Activated T-cell treated with anti-CD3 and anti-CD28 coated beads, Interleukin-2, amount 50 U/mL, for 72 hours (primary cell): ENCODE results near the gene VIPAS39. TPM values are rescaled to one million over a fixed set of nuclear protein-coding genes. Genes with fewer than 3 reads are reported as not detected.
"Not testable (repeated sequence)": the region's sequence is repeated elsewhere in the genome, so short reads cannot be mapped to it uniquely, and the experiment has no call there.

ENCODE experiments used
- ATAC-seq, 2 donors: fragments of 150-1000 bp; cut with Tn5 transposase; replicated peaks in 1 of 2; 2 replicates each; pipeline ENCODE4 v1.10.0; 2021; ENCODE audit warnings: moderate library complexity in 2 of 2, mild to moderate bottlenecking in 1 of 2
- DNase-seq, 2 donors: peaks; one replicate each; pipeline ENCODE4 v3.0.0; 2021 to 2022; ENCODE audit warnings: mixed read lengths in 1 of 2
- H3K27ac Mint-ChIP-seq: one replicate; pipeline ENCODE4 v1.8.0; 2022; ENCODE audit warnings: mild to moderate bottlenecking, moderate library complexity, mixed read lengths
- H3K27me3 Mint-ChIP-seq: one replicate; pipeline ENCODE4 v1.8.0; 2022; ENCODE audit warnings: low read depth, mixed read lengths
- H3K36me3 Mint-ChIP-seq, 2 donors: one replicate each; pipeline ENCODE4 v1.8.0; 2022; ENCODE audit warnings: mixed read lengths in 2 of 2, mild to moderate bottlenecking in 1 of 2; ENCODE audit not compliant: insufficient read depth in 2 of 2
- H3K4me1 Mint-ChIP-seq: one replicate; pipeline ENCODE4 v1.8.0; 2022; ENCODE audit warnings: low read depth, mixed read lengths
- H3K4me3 Mint-ChIP-seq, 2 donors: one replicate each; pipeline ENCODE4 v1.8.0; 2022; ENCODE audit warnings: mild to moderate bottlenecking in 2 of 2, mixed read lengths in 2 of 2, moderate library complexity in 2 of 2
- H3K9me3 Mint-ChIP-seq, 2 donors: one replicate each; pipeline ENCODE4 v1.8.0; 2022; ENCODE audit warnings: mixed read lengths in 2 of 2
- total RNA-seq, 2 donors: library from RNA; stranded (reverse); gene quantifications; one replicate each; pipeline ENCODE4 v1.2.3, GENCODE V29; 2022

VIPAS39 gene
- total RNA-seq, 2 donors from 2014 or later, result 18.9 to 25.5 TPM

DNA sequence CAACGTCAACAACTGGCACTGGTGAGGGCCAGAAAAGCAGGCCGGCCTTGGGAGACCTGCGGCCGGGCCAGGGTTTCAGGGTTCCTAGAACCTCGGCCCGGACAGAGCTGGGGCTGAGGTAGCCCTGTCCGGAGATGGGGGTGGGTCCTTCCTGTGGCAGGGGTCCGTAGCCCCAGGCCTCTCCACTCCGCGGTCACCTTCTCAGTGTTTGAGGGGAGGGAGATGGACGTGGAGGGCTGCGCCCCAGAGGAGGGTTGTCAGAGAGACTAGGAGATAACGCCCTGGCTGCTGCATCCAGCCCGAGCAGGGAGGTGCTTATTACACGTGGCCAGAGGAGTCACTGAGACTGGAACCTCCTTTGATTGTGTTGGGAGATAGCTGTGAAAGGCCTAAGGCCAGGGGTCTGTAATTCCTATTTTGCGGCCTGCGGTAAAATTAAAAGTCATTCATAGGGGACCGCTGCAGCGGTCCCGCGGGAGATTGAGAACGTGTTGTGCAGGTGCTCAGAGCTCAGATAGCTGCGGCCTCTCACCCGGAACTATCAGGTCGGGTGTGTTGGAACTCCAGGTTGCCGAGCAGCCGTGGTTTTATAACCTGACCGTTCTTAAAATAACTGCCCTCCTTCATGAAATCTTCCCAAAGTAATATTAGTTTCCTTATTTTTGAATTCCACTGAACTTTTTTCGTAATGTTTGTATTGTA lies 999 bp upstream of the VIPAS39 start:
- Mint-ChIP-seq H3K27me3 (no peaks in the 10 kb centered on the region), H3K4me1 (peaks cover 42% of the 10 kb centered on the region), H3K4me3 (peak overlapping the region; percentile 97 to 100), H3K27ac (peak overlapping the region; percentile 100), H3K9me3 (no peaks in the 10 kb centered on the region), H3K36me3 (peaks cover 19 to 33% of the 10 kb centered on the region in 2 donors)
- ATAC-seq (peak; percentile 13 to 14), DNase-seq (peak; percentile 34 to 40)

DNA sequence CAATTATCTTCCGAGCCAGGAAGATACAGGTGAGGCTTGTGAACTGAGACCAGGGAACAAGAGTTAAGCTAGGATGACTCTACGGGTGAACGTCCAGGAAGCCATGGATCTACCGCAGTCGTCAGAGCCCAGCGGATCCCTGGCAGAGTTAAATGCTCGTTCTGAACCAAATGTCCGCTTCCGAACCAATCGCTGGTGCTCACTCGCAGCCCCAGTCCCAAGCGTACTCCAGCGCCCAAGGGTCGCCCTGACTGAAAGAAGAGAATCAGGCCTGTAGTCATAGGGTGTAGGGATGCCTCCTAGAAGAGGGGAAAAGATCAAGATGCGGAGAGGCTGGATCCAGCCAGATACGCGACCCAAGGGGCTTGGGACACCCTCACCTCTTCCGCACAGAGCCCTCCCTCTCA lies 283 bp downstream of the VIPAS39 start:
- DNase-seq, result no peak
- H3K4me3 Mint-ChIP-seq, result peak overlapping the region; percentile 97 to 100
- peak overlapping the region; percentile 100 for H3K27ac Mint-ChIP-seq
- H3K36me3 Mint-ChIP-seq, result peaks cover 19 to 34% of the 10 kb centered on the region in 2 donors
- H3K4me1 Mint-ChIP-seq, result peaks cover 42% of the 10 kb centered on the region
- H3K27me3 Mint-ChIP-seq, result no peaks in the 10 kb centered on the region
- no peak for ATAC-seq
- H3K9me3 Mint-ChIP-seq, result no peaks in the 10 kb centered on the region

DNA sequence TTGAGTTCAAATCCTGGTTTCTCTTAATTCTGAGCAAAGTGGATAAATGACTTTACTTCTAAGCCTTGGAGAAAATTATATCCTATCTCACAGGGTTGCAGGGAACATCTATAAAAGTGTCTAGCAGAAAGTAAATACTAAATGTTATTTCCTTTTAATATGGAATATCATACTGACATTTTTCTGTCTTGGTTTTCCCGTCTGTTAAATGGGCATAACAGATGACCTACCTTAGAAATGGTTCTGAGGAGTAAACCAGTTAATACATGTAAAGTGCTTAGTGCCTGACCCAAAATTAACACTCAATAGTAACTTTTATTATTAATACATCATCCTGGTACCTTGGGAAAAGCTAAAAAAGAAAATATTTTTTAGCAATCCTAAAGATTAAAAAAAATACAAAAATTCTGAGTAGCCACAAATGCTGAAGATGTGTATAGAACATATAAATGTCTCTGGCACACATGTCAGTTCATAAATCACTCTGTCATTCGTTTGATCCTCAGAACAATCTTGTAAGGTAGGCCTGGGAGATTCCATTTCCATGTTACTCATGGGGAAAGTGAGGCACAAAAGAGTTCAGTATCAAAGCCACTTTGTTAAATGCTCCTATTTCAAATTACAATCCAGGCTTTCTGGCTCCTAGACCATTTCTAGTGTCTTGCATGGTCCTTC lies 1.3 kb downstream of the VIPAS39 start:
- no peaks in the 10 kb centered on the region for H3K27me3 Mint-ChIP-seq
- H3K27ac Mint-ChIP-seq, result peak overlapping the region; percentile 100
- ATAC-seq, result no peak
- H3K9me3 Mint-ChIP-seq, result no peaks in the 10 kb centered on the region
- peak overlapping the region; percentile 97 to 100 for H3K4me3 Mint-ChIP-seq
- H3K36me3 Mint-ChIP-seq, result peaks cover 13 to 30% of the 10 kb centered on the region in 2 donors
- DNase-seq, result no peak
- peaks cover 33% of the 10 kb centered on the region for H3K4me1 Mint-ChIP-seq

DNA sequence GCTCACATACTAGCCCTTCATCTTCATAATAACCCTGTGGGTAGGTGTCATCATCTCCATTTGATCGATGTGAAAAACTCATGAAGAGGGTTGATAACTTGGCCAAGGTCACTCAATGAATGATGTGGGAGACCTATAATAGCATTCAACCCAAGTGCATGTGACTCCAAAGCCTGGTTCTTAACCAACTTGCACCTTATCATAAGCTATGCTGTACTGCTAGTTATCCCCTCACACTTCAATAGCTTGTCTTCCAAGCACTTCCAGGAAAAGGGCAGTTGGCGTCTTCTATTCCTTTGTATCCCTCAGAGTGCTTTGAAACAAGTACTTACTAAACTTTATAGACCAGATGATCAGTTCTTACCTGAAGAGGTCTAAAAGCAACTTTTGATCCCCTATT lies 15.2 kb downstream of the VIPAS39 start:
- DNase-seq (no peak), ATAC-seq (no peak)
- no peaks in the 10 kb centered on the region for H3K9me3 Mint-ChIP-seq
- H3K27ac Mint-ChIP-seq, result no peak overlapping the region
- no peaks in the 10 kb centered on the region for H3K4me1 Mint-ChIP-seq
- peaks cover 3 to 7% of the 10 kb centered on the region in 2 donors for H3K36me3 Mint-ChIP-seq
- H3K27me3 Mint-ChIP-seq, result no peaks in the 10 kb centered on the region
- H3K4me3 Mint-ChIP-seq, result no peak overlapping the region

DNA sequence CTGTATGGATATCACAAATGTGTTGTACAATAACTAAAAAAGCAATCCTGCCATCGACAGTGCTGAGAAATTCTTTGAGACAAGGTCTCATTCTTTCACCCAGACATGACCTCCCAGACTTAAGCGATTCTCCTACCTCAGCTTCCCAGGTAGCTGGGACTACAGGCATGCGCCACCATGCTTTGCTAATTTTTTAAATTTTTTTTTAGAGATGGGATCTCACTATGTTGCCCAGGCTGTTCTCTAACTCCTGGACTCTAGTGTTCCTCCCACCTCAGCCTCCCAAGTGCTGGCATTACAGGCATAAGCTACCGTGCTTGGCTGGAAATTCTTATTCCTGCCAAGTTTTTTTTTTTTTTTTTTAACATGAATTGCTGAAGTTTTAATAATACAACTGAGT lies 17.5 kb downstream of the VIPAS39 start:
- Mint-ChIP-seq H3K4me3 (no peak overlapping the region), H3K27me3 (no peaks in the 10 kb centered on the region), H3K36me3 (peaks cover 5 to 9% of the 10 kb centered on the region in 2 donors), H3K9me3 (no peaks in the 10 kb centered on the region), H3K27ac (no peak overlapping the region), H3K4me1 (no peaks in the 10 kb centered on the region)
- DNase-seq (no peak), ATAC-seq (no peak)

DNA sequence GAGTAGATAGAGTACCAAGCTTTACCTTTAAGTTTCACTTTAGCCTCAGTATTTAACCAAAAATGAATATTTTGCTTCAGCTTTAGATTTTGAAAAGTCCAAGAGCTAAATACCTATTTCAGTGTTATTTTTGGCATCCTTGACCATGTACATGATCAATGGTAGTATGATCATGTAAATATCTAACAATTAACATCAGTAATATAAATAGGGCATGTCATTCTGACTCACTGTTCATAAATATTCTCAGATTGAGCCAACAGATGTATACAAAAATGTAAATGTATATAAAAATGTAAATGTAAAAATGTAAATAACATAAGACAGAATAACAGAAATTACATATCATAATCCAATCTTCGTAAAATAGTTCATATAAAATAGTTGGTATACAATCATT lies 18.8 kb downstream of the VIPAS39 start:
- H3K36me3 Mint-ChIP-seq, result peaks cover 5 to 13% of the 10 kb centered on the region in 2 donors
- no peaks in the 10 kb centered on the region for H3K9me3 Mint-ChIP-seq
- ATAC-seq (no peak), DNase-seq (no peak)
- no peaks in the 10 kb centered on the region for H3K4me1 Mint-ChIP-seq
- H3K27ac Mint-ChIP-seq, result no peak overlapping the region
- no peaks in the 10 kb centered on the region for H3K27me3 Mint-ChIP-seq
- no peak overlapping the region for H3K4me3 Mint-ChIP-seq

DNA sequence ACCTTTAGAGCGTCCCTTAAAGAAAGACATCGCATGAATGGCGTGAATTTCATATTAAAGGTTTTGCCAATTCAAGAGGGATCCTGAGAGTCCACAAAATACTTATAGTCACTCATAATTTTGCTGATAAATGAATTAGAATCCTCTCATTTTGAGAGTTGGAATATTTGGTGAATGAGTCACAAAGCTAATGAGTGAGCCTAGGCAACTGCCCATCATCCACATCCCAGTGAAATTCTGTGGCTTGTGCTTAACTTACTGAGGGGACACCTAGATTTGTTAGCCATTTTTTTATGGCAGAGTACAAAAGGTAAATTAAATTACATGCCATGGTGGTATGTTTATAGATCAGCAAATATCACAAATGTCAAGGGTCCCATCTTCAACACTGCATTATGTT lies 21.4 kb downstream of the VIPAS39 start:
- Mint-ChIP-seq H3K27me3 (no peaks in the 10 kb centered on the region), H3K27ac (no peak overlapping the region), H3K4me3 (no peak overlapping the region), H3K36me3 (peaks cover 3 to 10% of the 10 kb centered on the region in 2 donors), H3K4me1 (no peaks in the 10 kb centered on the region), H3K9me3 (no peaks in the 10 kb centered on the region)
- DNase-seq, result no peak
- ATAC-seq, result no peak

DNA sequence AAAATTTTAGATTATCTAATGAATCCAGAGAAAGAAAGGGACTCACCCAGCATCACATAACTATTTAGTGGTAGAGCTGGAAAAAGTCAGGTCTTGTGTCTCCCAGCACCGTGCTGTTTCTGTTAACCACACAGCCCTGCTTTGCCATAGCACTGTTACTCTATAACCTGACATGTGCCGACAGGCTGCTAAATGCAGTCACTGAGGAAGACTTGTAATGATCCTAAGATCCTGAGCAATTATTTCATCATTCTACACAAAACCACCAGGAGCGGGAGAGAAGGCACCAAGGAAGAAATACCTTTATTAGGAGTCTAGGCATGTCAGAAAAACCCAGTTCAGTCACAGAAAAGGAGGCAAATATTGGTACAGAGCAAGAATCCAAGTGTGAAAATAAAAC lies 31.0 kb downstream of the VIPAS39 start:
- H3K27me3 Mint-ChIP-seq, result no peaks in the 10 kb centered on the region
- no peak overlapping the region for H3K27ac Mint-ChIP-seq
- peaks cover 15 to 34% of the 10 kb centered on the region in 2 donors for H3K36me3 Mint-ChIP-seq
- peaks cover 0 to 2% of the 10 kb centered on the region in 2 donors for H3K9me3 Mint-ChIP-seq
- no peak overlapping the region for H3K4me3 Mint-ChIP-seq
- H3K4me1 Mint-ChIP-seq, result no peaks in the 10 kb centered on the region
- ATAC-seq (no peak), DNase-seq (no peak)

DNA sequence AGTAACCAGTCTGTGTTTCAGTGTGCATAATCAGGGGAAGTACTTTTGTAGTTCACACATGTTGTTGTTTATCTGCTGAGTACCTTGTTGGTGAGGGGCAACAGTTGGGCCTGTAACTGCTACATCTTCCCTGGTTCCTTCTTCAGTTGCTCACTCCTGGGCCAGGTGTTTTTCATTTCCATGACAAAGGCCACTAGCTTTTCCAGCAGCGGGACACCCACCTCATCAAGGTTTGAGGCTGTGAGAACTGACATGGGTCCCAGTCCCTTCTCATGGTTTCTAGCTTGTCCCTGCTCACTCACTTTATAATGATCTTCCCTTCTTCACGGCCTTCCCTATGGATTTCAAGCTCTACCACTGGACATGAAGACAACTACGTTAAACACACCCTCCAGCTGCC lies 32.5 kb downstream of the VIPAS39 start:
- H3K4me1 Mint-ChIP-seq, result no peaks in the 10 kb centered on the region
- peaks cover 2 to 5% of the 10 kb centered on the region in 2 donors for H3K9me3 Mint-ChIP-seq
- DNase-seq, result no peak
- peaks cover 18 to 34% of the 10 kb centered on the region in 2 donors for H3K36me3 Mint-ChIP-seq
- H3K4me3 Mint-ChIP-seq, result no peak overlapping the region
- no peak for ATAC-seq
- no peak overlapping the region for H3K27ac Mint-ChIP-seq
- H3K27me3 Mint-ChIP-seq, result no peaks in the 10 kb centered on the region

DNA sequence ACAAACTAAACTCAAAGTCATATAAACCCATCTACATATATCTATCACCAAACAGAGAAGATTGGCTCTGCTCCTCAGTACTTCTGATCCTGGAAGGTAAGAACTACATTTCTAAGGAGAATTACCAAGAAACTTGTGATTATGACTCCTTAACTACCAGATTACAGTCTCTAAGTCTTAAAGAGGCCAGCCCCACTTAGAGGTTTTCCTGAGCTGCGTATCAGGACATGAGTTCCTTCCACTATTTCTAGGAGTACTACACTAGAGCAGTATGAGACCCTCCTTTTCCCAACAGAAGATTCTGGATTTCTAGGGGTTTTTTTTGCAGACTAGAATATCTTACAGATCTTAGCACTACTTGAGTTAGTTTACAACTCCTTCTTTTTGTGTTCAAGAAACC lies 34.0 kb downstream of the VIPAS39 start, which contains the start of gene NOXRED1:
Gene NOXRED1, minus strand, starts transcription at position 101 of the 400 bp plus-strand sequence. CDS start 634 bp downstream, outside the sequence.
- no peaks in the 10 kb centered on the region for H3K4me1 Mint-ChIP-seq
- H3K4me3 Mint-ChIP-seq, result no peak within 1 kb of the TSS
- no peak within 1 kb of the TSS for H3K27ac Mint-ChIP-seq
- H3K36me3 Mint-ChIP-seq, result peaks cover 21 to 38% of the 10 kb centered on the region in 2 donors
- no peak for DNase-seq
- H3K27me3 Mint-ChIP-seq, result no peaks in the 10 kb centered on the region
- H3K9me3 Mint-ChIP-seq, result peaks cover 5 to 8% of the 10 kb centered on the region in 2 donors
- ATAC-seq, result no peak

DNA sequence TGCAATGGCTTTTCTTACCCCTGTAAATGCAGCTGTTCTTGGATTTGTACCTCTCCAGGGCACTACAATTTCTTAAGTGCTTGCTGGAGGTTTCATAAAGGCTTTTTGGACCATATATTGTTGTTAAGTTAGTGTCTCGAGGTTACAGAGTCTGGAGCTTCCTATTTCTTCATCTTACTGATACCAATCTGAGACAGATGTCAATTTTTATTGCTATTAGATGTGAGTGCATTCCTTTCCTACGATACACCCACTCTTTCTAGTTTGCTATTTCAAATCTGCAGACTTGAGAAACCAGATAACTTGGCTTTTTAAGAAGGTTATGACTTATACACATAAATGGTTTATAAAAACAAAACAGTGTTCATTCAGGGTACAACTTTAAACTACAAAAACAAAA lies 36.2 kb downstream of the VIPAS39 start:
- ATAC-seq (no peak), DNase-seq (no peak)
- peaks cover 17 to 28% of the 10 kb centered on the region in 2 donors for H3K36me3 Mint-ChIP-seq
- no peaks in the 10 kb centered on the region for H3K4me1 Mint-ChIP-seq
- no peaks in the 10 kb centered on the region for H3K27me3 Mint-ChIP-seq
- peaks cover 8 to 11% of the 10 kb centered on the region in 2 donors for H3K9me3 Mint-ChIP-seq
- no peak overlapping the region for H3K27ac Mint-ChIP-seq
- H3K4me3 Mint-ChIP-seq, result no peak overlapping the region

DNA sequence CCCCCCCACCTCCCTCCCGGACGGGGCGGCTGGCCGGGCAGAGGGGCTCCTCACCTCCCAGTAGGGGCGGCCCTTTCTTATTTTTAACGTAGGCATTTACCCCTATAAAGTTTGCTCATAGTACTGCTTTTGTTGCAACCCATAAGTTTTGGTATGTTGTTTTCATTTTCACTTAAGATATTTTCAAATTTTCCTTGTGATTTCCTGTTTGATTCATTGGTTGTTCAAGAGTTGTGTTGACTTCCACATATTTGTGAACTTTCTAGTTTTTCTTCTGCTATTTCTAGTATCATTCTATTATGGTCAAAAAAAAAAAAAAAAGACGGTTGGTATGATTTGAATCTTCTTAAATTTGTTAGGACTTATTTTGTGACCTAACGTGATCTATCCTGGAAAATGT lies 40.6 kb downstream of the VIPAS39 start:
- ATAC-seq, result no peak
- Mint-ChIP-seq H3K4me3 (no peak overlapping the region), H3K9me3 (peaks cover 8 to 11% of the 10 kb centered on the region in 2 donors), H3K27me3 (no peaks in the 10 kb centered on the region), H3K36me3 (peaks cover 9 to 13% of the 10 kb centered on the region in 2 donors), H3K27ac (no peak overlapping the region), H3K4me1 (no peaks in the 10 kb centered on the region)
- DNase-seq, result no peak

DNA sequence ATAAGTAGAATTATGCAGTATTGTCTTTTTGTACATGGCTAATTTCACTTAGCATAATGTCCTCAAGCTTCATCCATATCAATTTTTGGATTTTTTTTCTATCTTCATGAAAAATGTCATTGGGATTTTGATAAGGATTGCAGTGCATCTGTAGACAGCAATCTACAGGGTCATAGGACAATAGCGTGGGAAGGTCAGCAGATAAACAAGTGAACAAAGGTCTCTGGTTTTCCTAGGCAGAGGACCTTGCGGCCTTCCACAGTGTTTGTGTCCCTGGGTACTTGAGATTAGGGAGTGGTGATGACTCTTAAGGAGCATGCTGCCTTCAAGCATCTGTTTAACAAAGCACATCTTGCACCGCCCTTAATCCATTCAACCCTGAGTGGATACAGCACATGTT lies 41.3 kb downstream of the VIPAS39 start:
- not testable (repeated sequence) for H3K4me1 Mint-ChIP-seq, H3K9me3 Mint-ChIP-seq, DNase-seq, ATAC-seq, H3K4me3 Mint-ChIP-seq, H3K27ac Mint-ChIP-seq, H3K27me3 Mint-ChIP-seq
- peaks cover 7 to 10% of the 10 kb centered on the region in 2 donors for H3K36me3 Mint-ChIP-seq
